GM19455 (cell line): Measurements from ENCODE around the gene COIL.

Experiments used
- ATAC-seq: cut with Tn5 transposase; IDR thresholded peaks from one replicate; pipeline ENCODE4 v1.9.1; 2021; ENCODE audit not compliant: unreplicated experiment

The COIL gene

DNA sequence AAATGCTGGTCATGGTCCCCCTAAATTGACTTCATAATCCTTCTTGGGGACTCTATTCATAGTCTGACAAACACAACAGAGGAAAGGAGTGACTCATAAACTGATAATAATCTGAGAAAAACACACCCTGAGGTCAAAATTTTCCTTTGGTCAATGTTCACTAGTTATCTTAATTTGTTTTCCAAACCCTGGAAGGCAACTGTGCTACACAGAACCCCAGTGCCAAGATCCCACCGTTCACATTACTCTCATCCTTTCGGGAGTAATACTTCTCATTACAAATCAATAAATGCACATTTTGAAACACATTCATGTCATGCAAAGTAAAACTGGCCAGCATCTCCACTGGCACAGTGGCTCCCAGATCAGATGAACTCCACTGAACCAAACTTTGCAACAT, 23.2 kb downstream of the COIL start:
- no peak for ATAC-seq

DNA sequence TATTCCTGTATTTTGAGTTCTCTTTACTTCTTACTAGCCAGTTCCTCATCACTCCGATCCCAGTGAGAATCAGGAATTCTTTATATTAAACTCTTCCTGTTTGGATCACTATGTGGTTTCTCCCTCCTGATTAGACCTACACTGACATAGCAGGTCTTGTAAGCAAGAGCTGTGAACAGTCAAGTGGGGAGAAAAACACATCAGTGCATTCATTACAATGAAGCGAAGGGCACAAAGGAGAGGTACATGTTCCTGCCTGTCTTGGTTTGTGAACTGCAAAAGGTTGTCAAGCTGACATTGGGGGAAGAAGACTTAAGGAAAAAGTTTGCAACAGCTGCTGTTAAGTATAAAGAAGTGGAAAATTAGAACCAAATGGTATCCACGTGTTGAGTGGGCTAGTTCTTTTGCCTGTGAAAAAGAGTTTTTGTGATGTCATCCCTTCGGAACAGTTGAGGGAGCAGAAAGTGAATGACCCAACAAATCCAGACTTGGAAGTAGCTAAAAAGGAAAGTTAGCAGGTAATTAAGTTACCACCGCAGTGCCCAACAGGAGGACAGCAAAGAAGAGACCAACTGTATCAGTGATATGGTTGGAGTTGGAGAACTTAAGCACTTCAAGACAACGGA, 24.0 kb downstream of the COIL start:
- ATAC-seq, result no peak

DNA sequence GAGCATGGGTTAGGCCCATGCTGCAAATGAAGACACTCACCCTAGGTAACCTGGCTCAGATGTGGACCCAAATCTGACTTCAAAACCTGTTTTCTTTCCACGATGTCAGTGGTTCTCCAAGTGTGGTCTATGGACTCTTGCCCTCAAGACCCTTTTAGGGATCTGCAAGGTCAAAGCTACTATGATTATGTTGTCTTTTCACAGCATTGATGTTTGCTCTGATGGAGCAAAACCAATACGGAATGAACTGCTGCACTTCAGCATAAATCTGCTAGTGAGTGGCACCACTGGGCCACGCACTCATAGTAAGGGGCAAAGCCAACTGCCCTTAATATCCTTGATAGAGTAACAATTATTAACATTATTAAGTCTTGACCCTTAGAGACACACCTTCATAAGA, 25.4 kb downstream of the COIL start:
- ATAC-seq, result no peak

DNA sequence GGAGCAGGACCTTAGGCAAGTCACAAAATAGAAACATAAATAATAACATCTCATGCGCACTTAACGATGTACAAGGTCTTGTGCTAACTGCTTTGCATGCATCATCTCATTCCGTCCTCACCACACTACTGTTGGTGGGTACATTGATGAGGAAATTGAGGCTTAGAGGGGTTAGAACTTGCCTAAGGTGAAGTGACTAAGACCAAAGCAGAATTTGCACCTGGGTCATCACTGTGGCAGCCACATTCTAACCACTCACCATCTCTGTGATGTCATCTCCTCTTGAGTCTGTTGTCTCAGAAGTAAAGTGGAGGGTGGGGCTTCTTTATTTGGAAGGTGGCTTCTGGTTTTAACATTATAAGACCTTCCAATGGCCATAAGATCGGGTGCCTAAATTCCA, 26.6 kb downstream of the COIL start:
- ATAC-seq, result no peak

DNA sequence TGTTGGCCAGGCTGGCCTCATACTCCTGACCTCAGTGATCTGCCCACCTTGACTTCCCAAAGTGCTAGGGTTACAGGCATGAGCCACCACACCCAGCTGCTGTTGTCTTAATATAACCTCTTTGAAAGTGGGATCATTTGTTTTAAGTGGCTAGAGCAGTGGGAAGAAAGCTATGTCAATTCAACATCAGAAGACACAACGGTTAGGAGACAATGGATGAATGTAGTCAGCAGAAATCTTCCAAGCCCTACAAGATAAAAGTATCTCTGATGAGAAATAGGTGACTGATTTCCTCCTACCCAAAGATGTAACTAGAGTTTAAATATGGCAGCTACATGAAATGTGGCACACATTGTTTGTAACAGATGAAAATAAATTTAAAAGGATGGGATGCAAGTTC, 27.0 kb downstream of the COIL start:
- no peak for ATAC-seq

DNA sequence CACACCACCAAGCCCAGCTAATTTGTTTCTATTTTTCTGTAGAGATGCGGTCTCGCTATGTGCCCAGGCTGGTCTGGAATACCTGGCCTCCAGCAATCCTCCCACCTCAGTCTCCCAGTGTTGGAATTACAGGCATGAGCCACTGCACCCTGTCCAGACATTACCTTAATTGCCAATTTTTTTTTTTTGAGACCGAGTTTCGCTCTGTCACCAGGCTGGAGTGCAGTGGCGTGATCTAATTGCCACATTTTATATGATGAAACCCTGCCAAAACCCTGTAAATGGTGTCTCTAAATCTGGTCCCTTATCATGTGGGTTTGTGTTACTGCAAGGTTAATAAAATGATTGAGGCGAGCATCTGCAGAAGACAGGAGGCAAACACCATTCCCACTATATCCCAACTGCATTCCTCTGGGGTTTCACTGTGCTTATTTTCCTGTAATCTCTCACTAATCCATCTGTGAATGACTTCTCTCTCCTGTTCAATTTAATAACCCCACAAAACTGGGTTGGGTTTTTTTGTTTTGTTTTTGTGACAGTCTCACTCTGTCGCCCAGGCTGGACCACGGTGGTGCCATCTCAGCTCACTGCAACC, 27.6 kb downstream of the COIL start:
- ATAC-seq, result no peak

DNA sequence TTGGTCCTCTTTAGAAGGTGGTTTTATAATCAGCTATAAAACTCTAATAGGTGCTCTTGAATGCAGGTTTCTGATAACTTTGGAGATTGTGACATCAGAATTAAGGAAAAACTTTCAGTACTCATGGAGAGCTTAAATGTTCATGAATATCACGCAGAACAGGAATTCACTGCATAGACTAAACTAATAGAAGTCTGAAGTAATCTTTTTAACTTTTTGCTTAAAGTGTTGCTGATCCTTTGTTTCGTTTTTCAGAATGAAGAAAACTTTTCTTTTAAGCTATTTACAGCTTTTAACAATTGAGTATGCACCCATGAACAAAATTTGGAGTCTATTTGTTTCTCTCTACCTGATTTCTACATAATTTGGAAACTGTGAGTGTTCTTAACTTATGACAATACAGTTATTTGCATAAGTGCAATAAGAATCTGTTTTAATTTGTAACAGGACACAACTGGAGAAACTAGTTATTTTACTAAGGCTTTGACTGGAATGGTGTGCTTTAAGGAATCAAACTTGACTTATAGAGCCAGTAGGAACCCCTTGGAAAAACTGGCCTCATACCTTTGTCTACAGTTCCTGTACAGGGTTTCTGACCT, 30.0 kb downstream of the COIL start:
- ATAC-seq, result no peak

DNA sequence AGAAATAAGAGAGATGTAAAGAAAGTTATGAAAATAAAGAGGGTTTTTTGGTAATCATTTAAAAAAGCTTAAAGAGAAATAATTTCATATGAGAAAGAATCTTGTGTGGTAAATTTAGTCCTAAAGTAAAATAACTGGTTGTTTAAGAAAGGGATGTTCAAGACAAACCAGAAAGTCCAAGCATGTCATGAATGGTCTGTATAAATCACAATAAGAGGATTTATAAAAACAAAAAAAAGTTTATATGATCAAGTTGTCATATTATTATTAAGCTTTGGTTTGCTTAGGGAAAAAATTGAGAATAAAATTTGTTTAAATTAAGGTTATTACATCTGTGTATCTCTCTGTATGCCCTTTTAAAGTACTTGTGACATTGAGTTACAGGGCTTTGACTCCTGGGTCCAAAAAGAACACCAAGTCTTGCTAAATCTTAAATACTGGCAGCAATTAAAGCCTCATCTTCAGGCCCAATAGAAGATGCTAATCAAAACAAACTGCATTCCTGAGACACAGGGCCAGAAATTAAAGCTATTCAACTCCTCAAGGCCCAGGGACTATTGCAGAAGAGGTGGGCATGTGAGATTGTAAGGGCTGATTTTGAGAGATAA, 31.4 kb downstream of the COIL start:
- no peak for ATAC-seq

DNA sequence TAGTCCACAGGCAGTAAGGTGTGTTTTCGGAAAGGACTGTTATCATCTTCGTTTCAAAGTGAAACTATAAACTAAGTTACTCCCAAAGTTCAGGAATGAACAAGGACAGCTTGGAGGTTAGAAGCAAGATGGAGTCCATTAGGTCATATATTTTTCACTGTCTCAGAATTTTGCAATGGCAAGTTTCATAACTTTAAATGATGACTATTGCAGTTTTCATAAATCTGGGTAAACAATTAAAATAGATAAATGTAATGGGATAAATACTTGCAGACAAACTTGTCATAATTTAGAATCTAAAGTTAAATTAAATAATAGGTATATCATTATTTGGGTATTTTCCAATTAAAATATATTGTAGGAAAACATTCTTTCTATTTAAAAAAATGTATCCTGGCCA, 32.3 kb downstream of the COIL start:
- no peak for ATAC-seq

DNA sequence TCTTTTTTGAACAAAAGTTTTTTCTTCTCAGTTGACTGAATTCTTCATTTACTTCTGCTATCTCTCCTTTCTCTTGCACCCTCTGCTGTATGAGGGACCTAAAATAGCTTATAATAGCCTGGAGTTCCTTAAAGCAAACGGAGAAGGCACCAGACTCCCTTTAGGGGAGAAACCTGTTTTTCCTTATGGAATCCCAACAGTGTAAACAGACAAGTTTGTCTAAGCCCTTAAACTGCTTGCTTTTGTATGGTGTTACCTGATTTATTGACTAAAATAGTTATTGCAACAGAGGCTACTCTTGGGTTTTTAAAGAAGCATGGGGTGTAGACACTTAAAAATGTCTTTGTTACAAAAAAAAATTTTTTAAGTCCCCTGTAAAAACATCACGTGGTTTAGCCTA, 34.1 kb downstream of the COIL start:
- no peak for ATAC-seq

DNA sequence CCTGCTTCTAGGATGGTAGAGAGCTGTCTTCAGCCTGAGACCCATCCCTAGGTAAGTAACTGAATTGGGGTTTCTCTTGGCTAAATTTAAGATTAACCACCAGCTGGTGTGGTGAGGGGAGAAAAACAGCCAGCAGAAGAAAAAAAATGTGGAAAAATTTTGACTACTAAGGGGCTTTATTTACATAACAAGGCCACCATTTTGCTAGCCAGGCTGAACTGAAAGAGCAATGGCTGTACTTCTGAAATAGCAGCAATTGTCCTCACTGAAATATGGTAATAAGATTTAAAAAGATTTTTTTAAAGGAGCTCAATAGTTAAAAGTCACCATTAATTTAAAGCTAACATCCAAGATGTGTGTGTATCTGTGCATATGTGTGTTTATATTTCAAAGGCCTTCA, 34.6 kb downstream of the COIL start:
- ATAC-seq, result no peak

DNA sequence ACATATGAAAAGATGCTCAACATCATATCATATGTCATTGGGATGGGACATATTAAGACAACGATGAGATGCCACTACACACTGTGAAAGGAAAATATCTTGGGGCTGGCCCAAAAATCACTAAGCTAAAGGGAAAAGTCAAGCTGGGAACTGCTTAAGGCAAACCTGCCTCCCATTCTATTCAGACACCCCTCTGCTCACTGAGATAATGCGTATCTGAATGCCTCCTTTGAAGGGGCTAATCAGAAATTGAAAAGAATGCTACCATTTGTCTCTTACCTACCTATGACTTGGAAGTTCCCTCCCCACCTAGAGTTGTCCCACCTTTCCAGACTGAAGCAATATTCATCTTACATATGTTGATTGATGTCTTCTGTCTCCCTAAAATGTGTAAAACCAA, 35.8 kb downstream of the COIL start:
- no peak for ATAC-seq

DNA sequence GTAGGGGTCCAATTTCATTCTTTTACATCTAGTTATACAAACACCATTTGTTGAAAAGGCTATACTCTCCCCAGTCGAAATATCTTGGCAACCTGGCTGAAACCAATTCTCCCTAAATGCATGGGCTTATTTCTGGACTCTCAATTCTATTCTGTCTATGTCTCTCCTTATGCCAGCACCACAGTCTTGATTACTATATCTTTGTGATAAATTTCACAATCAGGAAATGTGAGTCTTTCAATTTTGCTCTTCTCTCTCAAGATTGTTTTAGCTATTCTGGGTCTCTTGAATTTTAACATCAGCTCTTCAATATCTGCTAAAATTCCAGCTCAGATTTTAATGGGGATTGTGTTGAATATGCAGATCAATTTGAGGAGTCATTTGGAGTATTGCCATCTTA, 41.1 kb downstream of the COIL start:
- no peak for ATAC-seq

DNA sequence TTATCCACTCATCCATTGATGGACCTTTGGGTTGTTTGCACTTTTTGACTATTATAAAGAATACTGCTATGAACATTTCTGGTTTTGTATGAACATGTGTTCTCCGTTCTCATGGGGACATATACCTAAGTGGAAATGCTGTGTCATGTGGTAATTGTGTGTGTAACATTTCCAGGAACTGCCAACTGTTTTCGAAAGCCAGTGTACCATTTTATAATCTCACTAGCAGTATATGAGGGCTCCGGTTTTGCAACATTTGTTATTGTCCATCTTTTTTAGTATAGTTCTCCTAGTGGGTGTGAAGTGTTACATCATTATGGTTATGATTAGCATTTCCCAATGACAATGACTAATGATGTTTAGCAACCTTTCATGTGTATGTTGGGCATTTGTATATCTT, 41.9 kb downstream of the COIL start:
- no peak for ATAC-seq

DNA sequence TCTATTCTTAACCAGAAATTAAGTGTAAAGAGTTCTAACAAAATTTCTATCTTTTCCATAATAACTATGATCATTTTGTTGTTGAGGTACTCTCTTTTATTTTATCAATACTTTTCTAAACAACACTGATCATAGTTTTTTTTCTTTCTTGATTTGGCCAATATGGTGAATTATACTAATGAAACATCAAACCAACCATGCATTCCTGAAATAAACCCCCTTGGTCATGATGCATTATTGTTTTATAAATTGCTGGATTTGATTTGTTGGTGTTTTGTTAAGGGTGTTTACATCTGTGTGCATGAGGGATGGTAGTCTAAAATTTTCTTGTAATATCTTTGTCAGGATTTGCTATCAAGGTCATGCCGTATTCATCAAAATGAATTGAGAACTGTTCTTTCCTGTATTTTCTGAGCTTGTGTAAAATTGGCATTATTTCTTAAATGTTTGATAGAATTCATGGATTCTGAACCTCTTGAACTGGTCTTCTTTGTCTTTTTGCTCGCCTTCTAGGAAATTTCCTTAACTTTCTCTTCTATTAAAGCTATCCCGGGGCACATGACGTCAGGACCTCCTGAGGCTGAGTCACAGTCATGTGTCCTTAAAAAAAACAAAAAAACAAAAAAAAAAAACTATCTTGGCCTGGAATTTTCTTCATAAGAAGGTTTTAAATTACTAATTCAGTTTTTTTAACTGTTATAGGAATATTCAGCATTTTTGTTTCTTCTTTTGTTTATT, 43.1 kb downstream of the COIL start:
- ATAC-seq, result no peak

DNA sequence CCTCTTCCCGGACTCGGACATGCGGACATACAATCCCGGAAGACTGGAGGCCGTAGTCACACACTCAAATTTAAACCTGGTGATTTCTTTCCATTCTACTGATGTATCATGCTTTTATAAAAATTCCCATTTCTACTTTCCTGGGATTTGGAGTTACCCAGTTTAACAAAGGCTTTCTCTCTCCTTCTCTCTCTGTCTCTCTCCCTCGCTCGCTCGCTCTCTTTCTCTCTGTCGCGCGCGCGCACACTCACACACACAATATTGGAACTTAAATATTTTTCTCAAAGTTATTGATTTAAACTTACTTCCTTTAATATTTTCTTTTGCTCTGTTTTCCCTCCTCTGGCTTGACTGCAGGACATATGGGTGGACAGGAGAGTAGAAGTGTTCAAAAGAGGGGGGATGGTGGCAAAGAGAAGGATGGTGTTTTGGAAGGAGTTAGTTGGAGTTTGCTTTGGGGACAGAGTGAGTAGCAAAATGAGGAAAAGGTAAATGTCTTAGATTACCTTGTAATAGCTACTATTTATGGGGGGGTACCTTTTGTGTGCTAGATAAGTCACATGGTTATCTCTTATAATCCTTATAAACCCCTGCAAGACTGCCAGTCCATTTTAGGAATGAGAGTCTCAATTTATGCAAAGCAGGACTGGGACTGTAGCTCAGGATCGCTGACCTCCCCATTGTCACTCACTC, 46.1 kb downstream of the COIL start:
- no peak for ATAC-seq

DNA sequence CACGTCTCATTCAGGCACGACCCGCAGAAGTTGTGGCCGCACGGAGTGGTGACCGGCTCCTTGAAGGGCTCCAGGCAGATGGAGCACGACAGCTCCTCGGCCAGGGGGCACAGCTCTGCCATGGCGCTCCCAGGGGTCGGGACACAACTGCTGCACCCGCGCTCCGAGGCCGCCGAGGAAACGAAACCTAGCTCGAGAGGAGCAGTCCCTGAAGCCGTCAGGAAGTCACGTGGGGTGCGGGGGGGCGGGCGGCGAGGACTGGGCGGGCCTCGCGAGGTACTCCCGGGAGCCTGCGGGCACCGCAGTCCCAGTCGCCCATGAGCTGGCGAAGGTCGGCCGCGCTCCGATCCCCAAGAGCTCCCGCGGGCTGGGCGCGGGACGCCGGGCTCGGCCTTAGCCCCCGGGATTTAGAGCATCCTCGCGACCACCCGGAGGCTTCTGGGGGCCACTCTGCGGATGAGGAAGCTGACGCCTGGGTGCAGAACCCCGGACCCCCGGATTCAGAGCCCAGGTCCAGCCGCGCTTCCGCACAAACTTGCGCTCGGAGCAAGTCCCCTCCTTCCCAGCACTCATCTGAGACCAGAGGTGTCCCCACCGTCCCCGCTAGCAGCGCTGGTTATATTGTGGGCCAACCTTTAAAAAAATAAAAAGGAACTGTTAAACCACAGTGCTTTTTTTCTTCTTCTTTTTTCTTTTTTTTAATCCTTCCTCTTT, 46.8 kb downstream of the COIL start, which contains the start of gene TRIM25:
TSS of gene TRIM25 (minus strand) at position 183 of the 714 bp plus-strand sequence. CDS start at position 122, 61 bp downstream.
- ATAC-seq, result peak; percentile 75

DNA sequence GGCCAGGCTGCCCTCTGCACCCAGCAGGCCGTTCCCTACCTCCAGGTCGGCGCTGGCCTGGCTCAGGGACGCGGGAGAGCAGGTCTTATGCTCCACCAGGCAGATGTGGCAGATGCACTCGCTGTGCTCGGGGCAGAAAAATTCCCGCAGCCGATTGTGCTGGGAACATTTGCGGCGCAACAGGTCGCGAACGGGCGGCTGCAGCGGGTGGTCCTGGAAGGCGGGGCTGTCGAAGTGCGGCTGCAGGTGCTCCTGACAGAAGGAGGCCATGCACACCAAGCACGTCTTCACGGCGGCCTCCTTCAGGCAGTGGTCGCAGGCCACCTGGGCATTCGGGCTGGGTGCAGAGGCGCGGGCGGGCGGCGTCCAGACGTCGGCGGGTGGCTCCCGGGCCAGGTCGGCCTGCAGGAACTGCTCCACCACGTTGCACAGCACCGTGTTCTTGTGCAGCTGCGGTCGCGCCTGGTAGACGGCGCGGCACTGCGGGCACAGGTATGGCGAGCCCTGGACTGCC, 47.4 kb downstream of the COIL start:
- ATAC-seq, result peak; percentile 45

DNA sequence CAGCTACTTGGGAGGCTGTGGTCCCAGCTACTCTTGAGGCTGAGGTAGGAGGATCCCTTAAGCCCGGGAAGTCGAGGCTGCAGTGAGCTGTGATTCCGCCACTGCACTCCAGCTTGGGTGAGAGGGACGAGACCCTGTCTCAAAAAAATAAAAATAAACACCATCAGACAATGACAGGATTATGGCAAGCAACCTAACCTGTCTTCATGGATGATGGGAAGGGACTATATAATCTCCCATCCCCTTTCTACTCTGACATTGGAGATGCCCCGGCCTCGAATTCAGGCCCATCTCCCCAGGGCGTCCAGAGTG, 47.9 kb downstream of the COIL start:
- no peak for ATAC-seq
